GM18867 (cell line): ENCODE results near the gene C1GALT1.
"Not testable (repeated sequence)": the region's sequence is repeated elsewhere in the genome, so short reads cannot be mapped to it uniquely, and the experiment has no call there.

Experiments used
- ATAC-seq: cut with Tn5 transposase; IDR thresholded peaks from one replicate; pipeline ENCODE4 v1.9.1; 2021; ENCODE audit warnings: mild to moderate bottlenecking, moderate library complexity; ENCODE audit not compliant: unreplicated experiment

The C1GALT1 gene

GRCh38 chr7:7199592-7199991, 17.2 kb downstream of the C1GALT1 start:
- ATAC-seq: not testable (repeated sequence)

DNA sequence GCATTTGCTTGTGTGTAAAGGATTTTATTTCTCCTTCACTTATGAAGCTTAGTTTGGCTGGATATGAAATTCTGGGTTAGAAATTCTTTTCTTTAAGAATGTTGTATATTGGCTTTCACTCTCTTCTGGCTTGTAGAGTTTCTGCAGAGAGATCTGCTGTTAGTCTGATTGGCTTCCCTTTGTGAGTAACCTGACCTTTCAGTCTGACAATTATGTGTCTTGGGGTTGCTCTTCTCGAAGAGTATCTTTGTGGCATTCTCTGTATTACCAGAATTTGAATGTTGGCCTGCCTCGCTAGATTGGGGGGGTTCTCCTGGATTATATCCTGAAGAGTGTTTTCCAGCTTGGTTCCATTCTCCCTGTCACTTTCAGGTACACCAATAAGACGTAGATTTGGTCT, 17.9 kb downstream of the C1GALT1 start:
- ATAC-seq: not testable (repeated sequence)

- peak; percentile 99 for ATAC-seq
Measured at GRCh38 chr7:7201578-7202374, 19.4 kb downstream of the C1GALT1 start.

- ATAC-seq: no peak
Measured at GRCh38 chr7:7202375-7202720, 20.0 kb downstream of the C1GALT1 start.

- no peak for ATAC-seq
Measured at GRCh38 chr7:7203813-7204575, 21.6 kb downstream of the C1GALT1 start.

GRCh38 chr7:7207876-7208275, 25.5 kb downstream of the C1GALT1 start:
- no peak for ATAC-seq

DNA sequence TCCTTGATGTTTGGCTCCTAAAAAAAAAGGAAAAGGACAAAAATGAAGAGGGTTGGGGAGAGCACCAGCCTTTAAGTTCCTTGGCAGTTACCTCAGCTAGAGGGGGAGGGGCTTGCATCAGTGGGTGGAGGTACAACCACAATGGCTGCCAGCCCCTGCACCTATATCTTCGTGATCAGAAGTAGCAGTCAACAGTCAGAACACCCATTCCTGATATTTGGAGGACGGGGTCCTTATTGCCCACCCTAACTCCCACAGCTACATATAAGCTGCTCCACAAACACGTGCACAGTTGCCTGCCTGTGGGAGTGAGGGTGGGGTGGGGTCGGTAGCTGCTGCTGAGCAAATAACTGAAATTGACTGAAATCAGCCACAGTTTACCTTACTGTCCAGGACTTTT, 26.2 kb downstream of the C1GALT1 start:
- no peak for ATAC-seq

DNA sequence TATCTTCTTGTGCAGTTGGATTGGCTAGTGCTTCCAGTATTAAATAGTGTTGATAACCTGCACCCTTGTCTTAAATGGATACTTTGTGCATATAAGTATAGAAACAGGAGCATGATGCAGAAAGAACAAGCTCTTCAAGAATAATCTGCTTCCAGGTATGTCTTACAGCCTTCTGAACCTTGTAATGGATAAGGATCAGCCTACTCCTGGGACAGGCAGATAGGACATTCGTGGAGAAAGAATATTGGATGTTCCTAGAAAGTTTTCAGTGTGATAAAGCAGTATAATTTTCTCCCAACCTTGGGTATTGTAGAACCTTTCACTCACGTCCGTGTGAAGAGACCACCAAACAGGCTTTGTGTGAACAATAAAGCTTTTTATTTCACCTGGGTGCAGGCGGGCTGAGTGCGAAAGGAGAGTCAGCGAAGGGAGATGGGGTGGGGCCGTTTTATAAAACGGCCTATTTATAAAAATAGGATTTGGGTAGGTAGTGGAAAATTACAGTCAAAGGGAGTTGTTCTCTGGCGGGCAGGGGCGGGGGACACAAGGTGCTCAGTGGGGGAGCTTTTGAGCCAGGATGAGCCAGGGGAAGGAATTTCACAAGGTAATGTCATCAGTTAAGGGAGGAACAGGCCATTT, 27.2 kb downstream of the C1GALT1 start:
- no peak for ATAC-seq

DNA sequence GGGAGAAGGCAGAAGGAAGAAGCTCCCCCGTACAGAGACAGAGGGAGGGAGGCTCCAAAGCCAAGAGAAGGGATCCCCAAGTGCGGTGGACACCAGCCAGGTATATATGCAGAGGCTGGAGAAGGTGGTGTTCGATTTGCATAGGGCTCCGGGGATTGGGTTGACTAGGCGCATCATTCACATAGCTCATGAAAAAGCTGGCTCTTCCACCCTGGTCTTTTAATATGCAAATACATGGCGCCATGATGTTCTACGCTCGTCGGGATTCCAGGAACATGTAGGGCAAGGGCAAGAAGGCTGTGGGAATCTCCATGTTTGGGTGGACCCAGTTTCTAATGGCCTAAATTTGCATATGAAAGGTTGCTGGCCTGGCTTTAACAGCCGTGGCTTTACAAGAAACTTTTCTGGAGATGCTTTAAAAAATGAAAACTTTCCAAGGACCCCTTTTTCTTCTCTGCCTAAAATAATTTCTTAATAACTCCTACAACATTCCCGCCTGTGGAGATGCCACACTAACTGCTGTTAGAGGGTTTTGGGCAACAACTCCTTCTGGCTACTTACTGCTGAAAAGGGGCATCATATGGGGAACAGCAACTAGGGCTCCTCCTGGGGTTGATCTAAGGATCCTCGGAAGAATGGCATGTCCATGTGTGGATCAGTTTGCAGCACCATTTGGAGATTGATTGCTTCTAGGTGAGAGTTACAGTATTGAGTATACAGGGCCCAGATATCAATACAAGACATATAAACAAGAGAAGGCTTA, 28.3 kb downstream of the C1GALT1 start:
- no peak for ATAC-seq

DNA sequence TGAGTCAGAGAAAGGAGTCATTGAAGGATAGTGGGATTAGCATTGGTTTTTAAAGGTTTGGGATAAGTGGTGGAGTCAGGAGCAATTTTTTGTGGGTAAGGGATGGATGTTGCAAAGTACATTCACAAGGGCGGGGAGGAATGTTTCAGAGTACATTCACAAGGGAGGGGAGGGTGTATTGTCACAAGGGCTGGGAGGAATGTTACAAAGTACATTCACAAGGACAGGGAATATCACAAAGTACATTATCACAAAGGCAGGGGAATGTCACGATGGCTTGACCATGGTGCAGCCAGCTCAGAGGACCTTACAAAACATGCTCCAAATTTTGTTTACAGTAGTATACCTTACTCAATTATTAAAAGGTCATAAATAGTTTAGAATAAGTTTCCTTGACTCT, 30.3 kb downstream of the C1GALT1 start:
- no peak for ATAC-seq

DNA sequence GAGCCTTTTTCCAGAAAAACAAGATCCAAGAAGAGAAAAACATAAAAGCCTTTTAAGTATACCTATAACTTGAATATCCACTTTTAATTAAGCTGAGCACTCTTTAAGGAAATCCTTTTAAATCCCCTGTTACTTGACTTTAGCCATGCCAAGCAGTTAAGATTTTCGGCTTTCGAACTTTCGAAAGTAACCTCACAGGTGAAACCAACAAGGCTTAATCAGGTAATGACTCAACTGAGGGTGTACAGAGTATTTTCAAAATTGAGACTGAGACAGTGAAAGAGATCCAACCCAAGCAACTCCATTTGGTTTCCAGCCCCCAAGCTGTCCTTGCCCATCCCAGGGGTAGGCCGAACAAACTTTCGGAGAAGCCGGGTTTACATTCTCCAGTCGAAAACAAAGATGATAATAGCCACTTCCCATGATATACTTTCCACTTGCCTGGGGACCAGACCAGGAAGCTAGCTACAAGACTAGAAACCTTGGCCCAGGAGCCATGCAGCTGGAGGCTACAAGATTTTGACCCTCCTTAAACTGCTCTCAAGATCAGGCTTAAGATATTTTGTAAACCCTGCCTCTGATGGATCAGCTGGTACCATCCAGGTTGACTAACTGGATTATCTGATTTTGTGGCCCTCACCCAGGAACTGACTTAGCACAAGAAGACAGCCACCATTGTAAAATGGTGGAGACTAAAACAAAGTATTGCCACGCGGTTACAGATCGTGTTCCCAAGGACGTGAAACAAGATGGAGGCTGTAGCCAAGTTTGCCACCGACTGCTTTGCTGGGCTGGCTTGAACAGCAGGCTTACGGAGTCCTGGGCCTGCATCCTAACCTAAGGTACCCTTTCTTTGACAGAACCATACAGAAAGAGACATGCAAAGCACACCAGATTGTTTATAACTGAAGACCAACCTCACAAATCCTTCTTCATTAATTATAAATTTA, 32.3 kb downstream of the C1GALT1 start:
- ATAC-seq: no peak

DNA sequence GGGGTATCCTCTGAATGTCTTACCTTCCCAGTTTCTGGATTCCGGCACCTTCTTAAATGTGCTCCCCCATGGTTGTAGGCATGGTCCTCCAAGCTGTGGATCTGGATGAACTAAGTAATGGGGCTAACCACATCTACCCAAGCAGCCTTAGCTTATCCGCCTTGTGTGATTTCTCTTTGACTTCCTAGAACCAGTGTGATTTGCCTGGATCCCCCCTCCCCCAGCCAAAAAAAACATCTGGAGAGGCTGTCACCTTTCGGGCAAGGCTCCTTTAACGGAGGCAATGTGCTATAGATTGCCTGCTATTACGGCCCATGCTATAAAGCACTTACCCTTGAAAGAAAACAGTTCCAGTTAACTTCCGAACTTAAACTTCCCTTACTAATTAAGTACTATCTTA, 33.9 kb downstream of the C1GALT1 start:
- no peak for ATAC-seq

GRCh38 chr7:7219216-7219615, 36.9 kb downstream of the C1GALT1 start:
- ATAC-seq: no peak

- no peak for ATAC-seq
Measured at GRCh38 chr7:7220821-7221220, 38.5 kb downstream of the C1GALT1 start.

GRCh38 chr7:7221599-7222038, 39.3 kb downstream of the C1GALT1 start:
- ATAC-seq: no peak

DNA sequence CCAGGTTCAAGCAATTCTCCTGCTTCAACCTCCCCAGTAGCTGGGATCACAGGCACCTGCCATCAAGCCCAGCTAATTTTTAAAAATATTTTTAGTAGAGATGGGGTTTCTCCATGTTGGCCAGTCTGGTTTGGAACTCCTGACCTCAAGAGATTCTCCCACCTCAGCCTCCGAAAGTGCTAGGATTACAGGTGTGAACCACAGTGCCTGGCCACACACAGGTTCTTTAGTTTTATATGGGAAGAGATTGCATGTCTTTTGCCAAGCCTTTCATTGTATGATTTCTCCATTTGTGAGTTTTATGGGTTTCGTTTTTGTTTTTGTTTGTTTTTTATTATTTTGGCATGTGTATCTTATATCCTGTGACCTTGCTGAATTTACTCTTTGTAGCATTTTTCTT, 40.9 kb downstream of the C1GALT1 start:
- ATAC-seq: no peak

DNA sequence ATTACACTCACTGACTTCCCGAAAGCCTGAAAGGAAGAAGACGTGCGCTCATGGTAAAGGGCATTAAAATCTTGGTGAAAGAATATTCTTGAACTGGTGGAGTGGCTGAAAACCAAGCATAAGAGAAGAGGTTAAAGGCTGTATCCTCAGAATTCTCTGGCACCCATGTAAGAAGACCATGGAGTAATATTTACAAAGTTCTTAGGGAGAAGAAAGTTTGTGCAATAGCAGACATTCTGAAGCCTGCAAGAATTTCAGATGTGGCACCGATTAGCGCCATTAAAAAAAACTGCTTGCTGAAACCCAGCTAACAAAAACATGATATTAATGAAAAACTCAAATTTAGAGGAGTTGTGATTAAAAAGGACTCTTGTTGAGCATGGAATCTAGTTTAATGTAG, 44.1 kb downstream of the C1GALT1 start:
- ATAC-seq: no peak

DNA sequence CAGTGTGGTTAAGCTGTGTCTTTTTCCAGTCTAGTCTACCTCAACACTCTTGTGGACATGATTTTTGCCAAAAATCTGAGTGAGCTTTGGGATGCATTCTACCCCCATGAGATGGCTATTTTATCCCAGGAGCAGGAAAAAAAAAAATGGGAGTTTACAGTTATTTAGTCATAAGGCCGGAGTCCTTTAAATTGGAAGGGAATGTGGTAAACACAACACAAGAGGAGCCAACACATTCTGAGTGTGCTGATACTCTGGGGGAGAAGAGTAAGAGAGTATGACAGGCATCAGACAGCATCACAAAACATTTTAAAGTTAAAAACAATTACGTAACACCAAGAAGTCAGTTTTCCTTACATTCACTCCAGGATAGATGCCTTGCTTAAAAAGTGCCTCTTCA, 46.1 kb downstream of the C1GALT1 start:
- ATAC-seq: no peak

- no peak for ATAC-seq
Measured at GRCh38 chr7:7228967-7229366, 46.6 kb downstream of the C1GALT1 start.

GRCh38 chr7:7231000-7231399, 48.7 kb downstream of the C1GALT1 start:
- no peak for ATAC-seq
